Kidney (tissue), 14 donors: ENCODE data around the gene ZFP92. TPM values are rescaled to one million over a fixed set of nuclear protein-coding genes. Genes with fewer than 3 reads are reported as not detected.
"Not testable (repeated sequence)": the region's sequence is repeated elsewhere in the genome, so short reads cannot be mapped to it uniquely, and the experiment has no call there.

ENCODE experiments used
- DNase-seq, 5 donors: peaks; one replicate each; pipeline ENCODE4 v3.0.0-alpha.2; 2013 to 2020
- FAIRE-seq: peaks from 2 replicates; lab custom pipeline; 2012; peaks lifted over from hg19 to GRCh38; lab: Jason Lieb, UNC
- H3K27ac ChIP-seq, 2 donors: one replicate each; pipeline ENCODE4 v1.7.0; 2013; ENCODE audit warnings: low read depth in 2 of 2, low read length in 2 of 2, inconsistent platforms in 1 of 2
- H3K27me3 ChIP-seq: one replicate; pipeline ENCODE4 v1.7.1; 2013; ENCODE audit warnings: low read length, inconsistent platforms; ENCODE audit not compliant: control insufficient read depth, insufficient read depth
- H3K36me3 ChIP-seq, 3 donors: one replicate each; pipeline versions ENCODE4 v1.7.0 to v1.7.1; 2013; ENCODE audit warnings: low read length in 3 of 3, control low read depth in 1 of 3, inconsistent platforms in 1 of 3; ENCODE audit not compliant: insufficient read depth in 3 of 3, control insufficient read depth in 2 of 3
- H3K4me1 ChIP-seq, 3 donors: one replicate each; pipeline versions ENCODE4 v1.7.0 to v1.7.1; 2013; ENCODE audit warnings: low read length in 3 of 3, inconsistent platforms in 1 of 3, low read depth in 1 of 3; ENCODE audit not compliant: control insufficient read depth in 2 of 3, insufficient read depth in 2 of 3
- H3K4me3 ChIP-seq, 3 donors: one replicate each; pipeline versions ENCODE4 v1.7.0 to v1.8.1; 2013; ENCODE audit warnings: low read length in 3 of 3, control low read depth in 1 of 3, inconsistent platforms in 1 of 3
- H3K9ac ChIP-seq, 3 donors: one replicate each; pipeline versions ENCODE4 v1.7.0 to v1.7.1; 2013; ENCODE audit warnings: low read length in 3 of 3, control low read depth in 1 of 3, inconsistent platforms in 1 of 3
- H3K9me3 ChIP-seq, 3 donors: one replicate each; pipeline versions ENCODE4 v1.7.0 to v1.7.1; 2013; ENCODE audit warnings: low read length in 3 of 3, control low read depth in 1 of 3, inconsistent platforms in 1 of 3; ENCODE audit not compliant: control insufficient read depth in 2 of 3, insufficient read depth in 1 of 3
- intact Hi-C: fragments of 100-400 bp; cut with DNase I; formaldehyde crosslinking; loops from one replicate; pipeline ENCODE4 v1.11.1; 2022
- polyA plus RNA-seq: library from polyadenylated mRNA; stranded (reverse); fragments of 350-450 nt; fragmentation: Illumina TruSeq; extraction: RNeasy Lipid Tissue Mini Kit (QIAGEN cat#74804); gene quantifications from one replicate; pipeline ENCODE4 v1.2.3, GENCODE V29; 2014; ENCODE audit warnings: low read depth, low replicate concordance; ENCODE audit not compliant: insufficient read depth
- total RNA-seq: library from RNA; stranded (reverse); fragmentation: NEBNext Ultra II Directional; extraction: Animal tissue kit (Norgen Biotek cat#: 25700); gene quantifications from one replicate; pipeline ENCODE4 v1.2.1, GENCODE V29; 2021
- TF ChIP-seq, protein P1 (sequence below): IDR thresholded peaks from 3 replicates; pipeline ENCODE4 v1.5.1; 2012; ENCODE audit warnings: mild to moderate bottlenecking, moderate library complexity, borderline replicate concordance; ENCODE audit not compliant: insufficient read depth; ENCODE audit errors: extremely low read depth
- donor health status: control.
- donor health status: control.
- donor health status: control.
- donor health status: control.
- donor health status: control.
- donor health status: DM: yes; HTN: yes; CAD: no.
- donor health status: Normal renal cell carcinoma (clear cell type).

ZFP92 gene
- total and polyA plus RNA-seq, 2 donors from 2014 or later: 0.47 to 0.91 TPM

DNA sequence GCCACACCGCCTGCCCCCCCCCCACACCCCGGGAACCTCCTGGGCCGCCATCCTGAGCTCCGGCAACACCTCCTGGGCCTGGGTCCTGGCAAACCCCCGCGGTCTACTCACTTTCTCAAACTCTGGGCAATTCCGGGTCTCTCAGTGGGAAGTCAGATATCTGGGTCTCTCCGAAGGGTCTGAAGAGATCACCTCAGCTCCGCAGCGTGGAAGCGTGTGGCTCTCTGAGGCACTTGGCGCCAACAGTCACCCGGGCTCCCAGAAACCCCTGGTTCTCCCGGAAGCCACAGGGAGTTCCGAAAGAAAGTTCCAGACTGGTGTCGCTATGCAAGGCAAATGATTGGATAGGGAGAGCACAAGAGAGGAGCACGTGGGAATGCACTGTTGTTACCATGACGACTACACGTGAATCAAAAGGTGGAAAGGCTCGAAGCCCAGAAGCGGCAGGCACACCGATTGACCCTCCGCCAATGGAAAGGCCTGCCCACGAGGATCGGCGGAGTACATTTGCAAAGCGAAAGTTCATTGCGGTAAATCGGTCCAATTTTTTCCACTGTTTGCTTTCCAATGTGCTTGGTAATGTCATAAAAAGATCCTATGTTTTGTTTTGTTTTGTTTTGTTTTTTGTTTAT is 10.0 kb upstream of the ZFP92 start, which contains the start of gene PNMA6E:
PNMA6E (minus strand) TSS at position 218 of the 632 bp plus-strand sequence. CDS start 2,501 bp downstream, outside the sequence.
- no peak within 1 kb of the TSS for H3K27ac ChIP-seq
- TF ChIP-seq, protein P1, sequence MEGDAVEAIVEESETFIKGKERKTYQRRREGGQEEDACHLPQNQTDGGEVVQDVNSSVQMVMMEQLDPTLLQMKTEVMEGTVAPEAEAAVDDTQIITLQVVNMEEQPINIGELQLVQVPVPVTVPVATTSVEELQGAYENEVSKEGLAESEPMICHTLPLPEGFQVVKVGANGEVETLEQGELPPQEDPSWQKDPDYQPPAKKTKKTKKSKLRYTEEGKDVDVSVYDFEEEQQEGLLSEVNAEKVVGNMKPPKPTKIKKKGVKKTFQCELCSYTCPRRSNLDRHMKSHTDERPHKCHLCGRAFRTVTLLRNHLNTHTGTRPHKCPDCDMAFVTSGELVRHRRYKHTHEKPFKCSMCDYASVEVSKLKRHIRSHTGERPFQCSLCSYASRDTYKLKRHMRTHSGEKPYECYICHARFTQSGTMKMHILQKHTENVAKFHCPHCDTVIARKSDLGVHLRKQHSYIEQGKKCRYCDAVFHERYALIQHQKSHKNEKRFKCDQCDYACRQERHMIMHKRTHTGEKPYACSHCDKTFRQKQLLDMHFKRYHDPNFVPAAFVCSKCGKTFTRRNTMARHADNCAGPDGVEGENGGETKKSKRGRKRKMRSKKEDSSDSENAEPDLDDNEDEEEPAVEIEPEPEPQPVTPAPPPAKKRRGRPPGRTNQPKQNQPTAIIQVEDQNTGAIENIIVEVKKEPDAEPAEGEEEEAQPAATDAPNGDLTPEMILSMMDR: no peak
- no peaks in the 10 kb centered on the region for H3K9me3 ChIP-seq
- no peaks in the 10 kb centered on the region for H3K27me3 ChIP-seq
- no peaks in the 10 kb centered on the region for H3K36me3 ChIP-seq
- H3K9ac ChIP-seq: no peak within 1 kb of the TSS
- FAIRE-seq (no peak), DNase-seq (no peak)
- intact Hi-C loops: no loop called here
- H3K4me1 ChIP-seq: no peaks in the 10 kb centered on the region
- no peak within 1 kb of the TSS for H3K4me3 ChIP-seq

DNA sequence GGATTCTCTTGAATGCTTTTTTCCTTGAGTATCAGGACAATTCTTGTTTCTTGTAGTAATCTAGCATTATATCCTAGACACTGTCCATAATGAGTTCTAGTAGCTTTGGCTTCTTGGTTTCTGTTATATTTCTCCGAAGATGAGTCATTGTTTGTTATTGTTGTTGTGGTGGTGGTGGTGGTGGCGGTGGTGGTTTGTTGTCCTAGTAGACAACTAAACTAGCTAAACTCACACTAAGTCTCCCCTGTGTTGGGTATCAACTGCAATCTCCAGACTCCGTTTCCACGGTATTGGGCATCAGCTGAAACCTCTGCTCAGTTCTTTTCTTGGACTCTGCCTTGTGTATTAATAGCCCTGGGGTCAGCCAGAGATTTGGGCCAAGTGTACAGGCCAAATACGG is 6.9 kb upstream of the ZFP92 start:
- H3K27ac ChIP-seq, H3K4me1 ChIP-seq, H3K4me3 ChIP-seq, FAIRE-seq, H3K27me3 ChIP-seq, H3K36me3 ChIP-seq, DNase-seq, H3K9ac ChIP-seq, intact Hi-C loops, H3K9me3 ChIP-seq: not testable (repeated sequence)

DNA sequence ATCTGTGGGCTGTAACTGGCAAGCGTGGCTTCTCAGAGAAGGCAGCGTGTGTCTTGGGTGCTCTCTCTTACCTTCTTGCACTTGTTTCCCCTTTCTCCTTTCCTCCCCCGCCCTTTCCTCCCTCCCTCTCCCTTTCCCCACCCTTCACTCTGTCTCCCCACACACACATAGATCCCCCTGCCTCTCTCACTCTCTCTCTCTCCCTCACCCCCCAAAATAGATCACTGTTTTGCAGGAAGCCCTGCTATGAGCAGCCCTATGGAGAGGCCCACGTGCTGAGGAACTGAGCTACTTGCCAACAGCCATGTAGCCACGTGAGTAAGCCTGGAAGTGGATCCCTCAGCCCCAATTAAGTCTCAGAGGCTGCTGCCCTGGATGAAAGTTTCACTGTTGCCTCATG is 5.8 kb upstream of the ZFP92 start:
- peak in 1 of 5 donors; percentile 4 for DNase-seq
- Histone ChIP-seq H3K36me3 (no peaks in the 10 kb centered on the region), H3K4me3 (no peak overlapping the region), H3K27ac (no peak overlapping the region), H3K27me3 (no peaks in the 10 kb centered on the region), H3K9me3 (no peaks in the 10 kb centered on the region), H3K4me1 (peaks cover 0 to 2% (median 0%) of the 10 kb centered on the region in 3 donors), H3K9ac (no peak overlapping the region)
- TF ChIP-seq, protein P1: no peak
- intact Hi-C loops: no loop called here
- FAIRE-seq: no peak

DNA sequence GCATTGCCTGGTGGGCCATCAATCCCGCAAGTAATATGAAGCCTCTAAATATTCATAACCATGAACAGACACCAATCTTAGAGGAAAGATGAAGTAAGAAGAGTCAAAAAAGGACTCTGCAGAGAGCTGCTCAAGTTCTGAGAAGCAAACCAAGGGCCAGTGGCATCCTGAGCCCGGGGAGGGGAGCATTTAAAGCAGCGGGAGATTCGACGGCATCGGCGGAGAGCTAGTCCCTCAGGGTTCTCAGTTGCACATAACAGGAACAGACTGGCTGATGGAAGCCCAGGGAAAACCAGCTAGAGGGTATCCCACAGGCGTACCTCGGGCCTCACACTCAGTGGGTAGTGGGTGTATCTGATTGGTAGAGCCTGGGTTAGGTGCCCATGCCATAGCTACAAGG is 5.3 kb upstream of the ZFP92 start:
- DNase-seq: peak in 1 of 5 donors; percentile 24
- Histone ChIP-seq H3K4me1 (peaks cover 0 to 4% (median 0%) of the 10 kb centered on the region in 3 donors), H3K27me3 (no peaks in the 10 kb centered on the region), H3K36me3 (no peaks in the 10 kb centered on the region), H3K27ac (no peak overlapping the region), H3K9me3 (no peaks in the 10 kb centered on the region), H3K4me3 (no peak overlapping the region), H3K9ac (no peak overlapping the region)
- TF ChIP-seq, protein P1: no peak
- intact Hi-C loops: no loop called here
- FAIRE-seq: no peak
